GM21529 (cell line): ENCODE data around the gene CDK6.

ENCODE experiments used
- ATAC-seq: cut with Tn5 transposase; IDR thresholded peaks from one replicate; pipeline ENCODE4 v1.9.1; 2021; ENCODE audit not compliant: unreplicated experiment

The CDK6 gene

DNA sequence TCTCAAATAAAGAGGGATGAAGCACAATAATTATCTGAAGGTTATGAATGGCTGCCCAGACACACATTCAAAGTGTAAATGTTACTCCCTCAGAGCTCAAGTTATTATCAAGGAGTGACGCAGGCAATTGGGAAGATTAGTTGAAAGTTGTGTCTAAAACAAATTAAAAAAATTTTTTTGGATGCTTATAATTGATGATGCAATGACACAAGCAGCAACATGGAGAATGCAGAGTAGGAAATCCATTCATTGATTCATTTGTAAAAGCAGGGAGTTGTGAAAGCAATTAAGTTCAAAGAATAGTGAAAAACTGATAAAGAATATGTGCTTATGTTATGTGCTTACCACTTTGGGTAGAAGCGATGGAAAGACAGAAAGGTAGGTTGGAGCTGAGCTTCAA lies 120.4 kb downstream of the CDK6 start:
- ATAC-seq, result no peak

DNA sequence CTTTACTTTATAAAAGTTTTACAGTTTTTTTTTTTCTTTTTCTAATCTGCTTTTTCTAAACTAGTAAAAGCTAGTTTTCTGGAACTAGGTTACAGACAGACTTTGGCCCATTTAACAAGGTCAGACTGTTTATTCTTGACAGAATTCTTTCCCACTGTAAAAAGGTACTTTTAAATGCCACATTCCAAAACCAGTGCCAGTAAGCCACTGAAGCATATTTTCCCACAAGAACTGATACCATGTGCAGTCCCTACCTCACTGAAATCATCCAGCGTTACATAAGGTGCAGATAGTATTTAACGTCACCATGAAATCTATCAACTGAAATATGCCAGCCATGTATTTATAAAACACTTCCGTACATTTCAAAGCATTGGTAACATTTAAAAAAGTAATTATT lies 121.6 kb downstream of the CDK6 start:
- no peak for ATAC-seq

DNA sequence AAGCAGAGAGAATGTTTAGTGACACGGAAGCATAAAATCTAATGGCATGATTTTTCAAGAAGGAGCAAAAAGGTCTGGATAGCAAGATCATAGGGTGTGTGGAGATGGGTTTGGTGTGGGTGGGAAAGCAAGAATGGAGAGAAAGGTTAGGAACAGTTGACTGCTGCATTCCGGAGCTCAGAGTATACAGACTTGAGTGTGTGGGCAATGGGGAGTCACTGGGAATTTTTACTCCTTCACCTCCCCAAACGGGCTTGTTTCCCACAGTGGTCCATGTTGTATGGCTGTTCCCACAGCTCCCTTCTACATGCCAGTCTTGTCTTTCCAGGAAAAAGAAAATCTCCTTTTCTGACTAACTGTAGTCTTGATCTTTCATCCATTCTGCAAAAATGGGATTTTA lies 122.1 kb downstream of the CDK6 start:
- no peak for ATAC-seq

DNA sequence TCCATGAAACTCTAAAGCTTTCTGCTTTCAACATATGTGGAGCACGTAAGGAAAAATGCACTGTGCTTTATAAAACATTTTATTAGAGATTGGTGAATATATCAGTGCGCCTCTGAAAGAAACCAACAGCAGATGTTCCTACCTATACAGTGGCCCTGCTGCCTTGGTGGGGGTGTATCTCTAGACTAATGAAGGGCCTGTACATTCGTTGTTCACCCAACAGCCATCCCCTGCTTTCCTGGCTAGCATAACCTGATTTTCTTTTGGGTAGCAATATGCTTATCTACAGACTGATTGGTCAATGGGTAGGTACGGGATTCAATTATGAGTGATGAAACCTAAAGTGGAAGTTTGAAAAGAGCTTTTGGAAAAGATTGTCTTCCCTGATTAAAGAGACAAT lies 126.5 kb downstream of the CDK6 start:
- ATAC-seq, result no peak

DNA sequence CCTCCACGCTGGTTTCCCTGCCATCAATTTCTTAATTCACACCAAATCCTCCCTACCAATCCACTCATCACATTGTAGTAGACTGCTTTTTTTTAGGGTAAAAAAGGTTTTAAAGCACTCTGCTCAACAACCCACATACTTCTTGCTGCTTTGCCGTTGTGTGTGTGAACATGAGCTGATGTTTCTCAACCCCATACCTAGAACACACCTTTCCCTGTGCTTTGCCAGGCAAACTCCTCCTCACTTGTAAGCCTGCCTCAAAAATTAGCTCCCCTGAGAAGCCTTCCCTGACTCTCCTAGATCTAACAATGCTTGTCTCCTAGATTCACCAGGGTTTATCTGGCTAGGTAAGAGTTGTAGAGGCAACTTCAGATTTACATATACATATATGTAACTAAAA lies 127.2 kb downstream of the CDK6 start:
- ATAC-seq, result no peak

DNA sequence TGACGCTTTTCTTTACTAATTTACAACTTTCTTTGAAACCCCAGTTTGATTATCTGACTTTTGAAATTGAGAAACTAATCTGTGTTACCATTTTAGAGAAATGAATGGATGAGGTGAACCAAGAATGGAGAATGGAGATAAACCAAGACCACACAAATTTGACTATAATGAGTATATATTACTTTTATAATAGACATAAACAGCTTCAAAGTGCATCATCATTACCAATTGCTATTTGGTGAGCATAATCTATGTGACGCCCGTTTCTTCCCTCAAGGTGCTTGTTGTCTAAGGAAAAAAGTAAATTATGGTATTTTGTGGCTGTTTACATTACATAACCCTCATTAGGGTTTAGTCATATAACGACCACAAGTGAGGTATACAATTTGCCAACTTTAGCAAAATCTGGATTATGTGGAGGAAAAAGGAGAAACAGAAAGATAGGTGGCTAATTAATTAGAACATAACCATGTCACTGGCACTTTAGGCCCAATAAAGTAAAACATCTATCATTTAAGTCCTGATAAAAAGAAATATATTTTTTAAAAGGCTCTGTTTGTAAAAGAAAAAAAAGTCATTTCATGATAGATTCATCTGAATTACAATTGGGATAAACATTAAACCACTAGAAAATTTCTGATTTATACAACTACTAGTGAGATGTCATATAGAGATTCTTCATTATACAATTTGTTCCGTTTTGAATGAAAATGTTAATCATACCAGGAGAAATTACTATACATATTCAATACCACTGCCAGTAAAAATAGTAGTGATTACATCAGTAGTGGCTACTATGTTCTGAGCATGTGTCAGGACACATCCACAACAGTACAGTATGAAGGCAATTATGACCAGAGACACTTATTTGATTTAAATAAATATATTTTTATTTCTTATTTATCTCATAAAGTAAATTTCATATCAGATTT lies 128.0 kb downstream of the CDK6 start:
- peak; percentile 59 for ATAC-seq

DNA sequence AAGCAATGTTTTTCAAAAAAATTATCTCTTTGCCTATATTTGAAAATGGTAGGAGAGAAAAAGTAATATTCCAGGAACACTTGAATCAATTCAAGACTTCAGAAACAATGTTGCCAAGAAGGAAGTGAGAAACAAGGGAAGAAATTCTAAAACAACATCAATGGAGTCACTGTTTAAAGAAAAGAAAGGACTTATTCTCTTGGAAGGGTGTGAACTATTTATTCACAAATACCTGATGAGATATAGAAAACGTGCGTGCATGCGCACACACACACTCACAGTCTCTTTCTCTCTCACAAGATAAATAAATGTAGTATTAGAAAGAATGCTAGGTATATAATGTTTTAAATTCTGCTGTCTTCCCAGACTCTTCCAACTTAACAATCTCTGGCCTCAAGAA lies 128.9 kb downstream of the CDK6 start:
- ATAC-seq, result no peak

DNA sequence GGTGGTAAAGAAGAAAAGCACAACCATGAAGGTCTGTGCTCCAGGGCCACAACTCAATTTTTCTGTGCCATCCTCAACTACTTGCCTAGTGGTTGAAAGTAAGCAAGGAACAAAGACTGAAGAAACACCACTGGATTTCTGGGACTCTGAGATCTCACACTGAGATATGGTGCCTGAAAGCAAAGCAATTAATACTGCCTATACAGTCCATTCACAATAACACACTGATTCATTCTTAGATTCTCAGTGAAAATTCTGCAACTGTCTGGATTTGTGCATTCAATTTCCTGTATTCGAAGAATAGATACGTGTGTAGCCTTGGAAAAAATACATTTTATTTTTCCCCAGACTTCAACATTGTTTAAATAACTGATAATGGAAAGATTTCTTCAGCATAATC lies 129.8 kb downstream of the CDK6 start:
- ATAC-seq, result no peak

DNA sequence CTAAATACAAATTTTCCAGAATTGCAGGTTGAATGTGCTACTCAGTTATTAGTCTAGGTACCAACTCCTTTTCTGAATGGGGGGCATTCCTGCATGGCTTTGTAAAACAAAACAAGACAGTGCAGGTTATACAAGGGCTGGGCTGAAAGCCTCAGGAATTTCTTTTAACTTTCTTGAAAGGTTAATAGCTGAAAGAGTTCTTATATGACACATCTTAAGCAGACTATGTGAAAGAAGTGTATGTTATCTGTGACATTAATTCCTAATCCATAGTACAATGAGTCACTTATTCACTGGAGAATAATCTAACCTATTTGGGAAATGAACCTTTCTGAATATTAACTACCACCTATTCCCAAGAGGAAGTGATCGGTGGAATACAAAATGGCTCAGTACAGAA lies 130.5 kb downstream of the CDK6 start:
- ATAC-seq, result no peak

DNA sequence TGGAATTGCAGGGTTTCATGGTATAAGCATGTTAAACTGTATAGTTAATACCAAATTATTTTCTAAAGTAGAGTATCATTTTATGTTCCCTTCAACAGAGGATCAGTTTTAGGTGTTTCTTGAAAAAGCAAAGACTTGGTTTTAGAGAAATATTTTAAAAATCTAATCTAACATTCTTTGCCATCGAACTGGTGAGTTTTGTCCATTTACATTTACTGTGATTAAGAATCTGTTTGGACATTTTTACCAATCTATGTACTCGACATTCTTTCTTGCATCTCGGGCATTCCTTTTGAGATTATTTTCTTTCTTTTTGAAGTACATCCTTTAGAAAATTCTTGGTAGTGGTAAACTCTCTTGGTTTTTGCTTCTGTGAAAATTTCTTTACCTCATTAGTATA lies 131.5 kb downstream of the CDK6 start:
- ATAC-seq, result no peak

DNA sequence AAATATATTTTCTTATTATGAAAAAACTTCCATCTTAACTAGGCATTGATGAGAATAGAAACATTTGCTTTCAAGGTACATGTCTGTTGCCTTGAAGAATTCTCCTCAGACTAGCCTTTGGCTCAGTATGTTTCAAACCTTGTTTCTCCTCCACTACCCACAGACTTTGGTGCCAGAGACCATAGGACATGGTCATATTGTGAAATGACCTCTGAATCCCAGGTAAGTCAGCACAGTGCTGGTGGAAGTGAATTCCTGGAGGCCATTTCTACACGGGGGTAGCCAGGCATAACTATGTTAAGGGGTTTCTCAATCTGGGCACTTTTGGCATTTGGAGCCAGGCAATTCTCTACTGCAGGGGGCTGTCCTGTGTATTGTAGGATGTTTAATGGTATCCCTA lies 133.8 kb downstream of the CDK6 start:
- ATAC-seq, result no peak

DNA sequence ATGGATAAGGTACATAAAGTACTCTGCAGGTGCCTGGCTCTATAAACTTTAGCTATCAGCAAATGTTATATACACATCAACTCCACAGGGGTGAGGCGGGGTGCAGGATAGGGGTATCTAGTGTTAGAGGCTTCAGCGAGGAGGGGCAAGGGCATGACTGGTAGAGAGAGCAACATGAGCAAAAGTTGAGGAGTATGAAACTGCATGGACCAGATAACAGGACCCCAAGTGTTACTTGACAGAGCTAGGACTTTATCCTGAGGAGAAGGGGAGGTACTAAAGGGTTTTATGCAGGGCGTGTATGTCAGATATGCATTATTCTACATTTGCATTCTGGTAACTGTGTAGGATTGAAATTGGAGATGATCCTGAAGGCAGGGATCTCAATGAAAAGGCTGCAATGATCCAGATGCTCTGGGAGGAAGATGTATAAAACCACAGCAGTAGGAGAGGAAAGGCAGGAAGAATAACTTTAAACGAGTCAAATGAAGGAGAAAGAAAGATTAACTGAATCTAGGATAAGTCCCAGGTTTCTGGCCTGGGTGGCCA lies 136.3 kb downstream of the CDK6 start:
- no peak for ATAC-seq

DNA sequence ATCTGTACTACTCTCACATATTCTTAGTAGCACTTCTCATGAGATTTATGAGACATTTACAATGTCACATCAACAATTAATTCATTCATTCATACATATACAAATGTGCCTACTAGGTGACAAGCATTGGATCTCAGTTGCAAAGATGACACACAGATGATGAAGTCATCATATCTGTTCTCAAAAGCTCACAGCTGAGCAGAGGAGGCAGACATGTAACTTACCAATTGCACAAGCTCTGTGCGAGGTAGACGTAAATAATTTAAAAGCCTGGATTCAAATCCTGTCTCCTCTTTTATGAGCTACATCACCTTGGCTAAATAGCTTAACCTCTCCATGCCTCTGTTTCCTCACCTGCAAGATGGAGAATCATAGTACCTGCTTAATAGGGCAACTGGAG lies 136.8 kb downstream of the CDK6 start:
- no peak for ATAC-seq

DNA sequence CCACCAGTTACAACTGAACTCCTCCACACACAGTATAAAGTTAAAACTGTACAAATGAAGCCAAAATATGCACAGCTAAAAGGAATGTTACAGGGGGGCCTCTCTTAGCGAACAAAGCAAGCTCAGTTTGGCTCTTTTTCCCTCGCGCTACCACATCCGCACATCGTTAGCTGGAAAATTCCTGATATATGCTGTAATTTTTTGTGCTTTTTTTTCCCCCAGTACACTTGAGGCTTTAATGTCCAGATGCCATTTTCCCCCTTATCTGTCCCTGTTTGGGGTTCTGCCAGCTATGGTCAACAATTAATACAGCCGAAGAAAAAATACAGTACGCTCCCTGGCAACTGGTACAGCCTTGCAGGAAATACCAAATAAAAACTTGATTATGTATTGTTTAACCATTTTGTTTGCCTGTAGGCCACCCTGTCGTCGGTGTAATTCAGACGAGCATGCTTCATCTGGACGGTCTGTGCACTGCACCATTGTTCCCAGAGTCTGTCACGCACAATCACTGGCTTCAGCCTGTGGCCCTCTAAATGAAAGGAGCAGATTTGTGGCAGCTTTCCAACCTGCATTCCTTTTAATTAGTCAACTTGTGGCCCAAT lies 138.0 kb downstream of the CDK6 start:
- ATAC-seq, result no peak

DNA sequence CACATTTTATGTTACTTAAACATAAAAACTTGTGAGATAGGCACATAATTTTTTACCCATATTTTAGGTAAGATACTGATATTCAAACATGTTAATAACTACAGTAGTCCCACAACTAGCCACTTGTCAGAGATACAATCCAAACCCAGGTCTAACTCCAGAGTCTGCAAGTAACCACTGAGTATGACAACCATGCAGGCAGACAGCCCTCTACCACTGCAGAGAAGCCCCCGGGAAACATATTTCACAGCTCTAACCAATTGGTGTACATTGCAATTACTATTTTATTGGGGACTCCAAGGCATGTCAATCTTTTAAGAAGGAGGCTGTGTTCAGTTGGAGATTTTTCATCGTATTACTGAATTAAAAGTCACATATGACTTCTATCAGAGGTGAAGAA lies 139.0 kb downstream of the CDK6 start:
- ATAC-seq, result no peak

DNA sequence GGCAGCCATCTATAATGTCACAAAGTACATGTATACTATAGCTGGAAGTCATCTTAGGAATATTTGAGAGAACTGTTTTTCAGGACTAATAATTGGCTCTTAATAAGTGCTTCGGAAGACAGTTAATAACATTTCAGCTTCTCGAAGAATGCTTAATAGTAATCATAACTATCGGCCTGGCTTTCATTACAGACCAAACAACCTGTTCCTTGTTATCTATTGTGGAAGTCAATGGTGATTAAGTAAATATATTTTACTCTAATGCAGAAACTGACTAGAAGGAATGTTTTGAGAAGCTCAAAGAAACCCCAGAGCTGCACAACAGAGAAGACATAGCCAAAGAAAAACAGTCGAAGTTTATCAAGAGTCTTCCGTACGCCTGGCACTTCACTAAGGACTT lies 139.4 kb downstream of the CDK6 start:
- ATAC-seq, result no peak

DNA sequence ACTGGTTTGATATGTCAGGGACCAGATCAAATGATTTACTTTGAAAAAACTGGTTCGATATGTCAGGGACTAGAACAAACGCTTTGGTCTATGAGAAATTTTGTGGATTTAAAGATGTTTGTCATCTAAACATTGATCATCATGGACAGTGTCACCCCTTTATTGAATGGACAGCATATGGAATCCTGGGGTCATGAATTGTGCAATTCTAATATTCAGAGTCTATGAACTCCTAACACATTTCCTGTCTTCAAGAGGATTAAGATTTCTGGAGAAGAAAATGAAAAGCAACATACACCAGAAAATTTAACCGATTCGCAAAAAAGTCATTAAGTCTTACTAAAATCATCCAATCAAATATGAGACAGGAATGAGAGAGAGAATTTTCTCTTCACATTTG lies 139.8 kb downstream of the CDK6 start:
- no peak for ATAC-seq

DNA sequence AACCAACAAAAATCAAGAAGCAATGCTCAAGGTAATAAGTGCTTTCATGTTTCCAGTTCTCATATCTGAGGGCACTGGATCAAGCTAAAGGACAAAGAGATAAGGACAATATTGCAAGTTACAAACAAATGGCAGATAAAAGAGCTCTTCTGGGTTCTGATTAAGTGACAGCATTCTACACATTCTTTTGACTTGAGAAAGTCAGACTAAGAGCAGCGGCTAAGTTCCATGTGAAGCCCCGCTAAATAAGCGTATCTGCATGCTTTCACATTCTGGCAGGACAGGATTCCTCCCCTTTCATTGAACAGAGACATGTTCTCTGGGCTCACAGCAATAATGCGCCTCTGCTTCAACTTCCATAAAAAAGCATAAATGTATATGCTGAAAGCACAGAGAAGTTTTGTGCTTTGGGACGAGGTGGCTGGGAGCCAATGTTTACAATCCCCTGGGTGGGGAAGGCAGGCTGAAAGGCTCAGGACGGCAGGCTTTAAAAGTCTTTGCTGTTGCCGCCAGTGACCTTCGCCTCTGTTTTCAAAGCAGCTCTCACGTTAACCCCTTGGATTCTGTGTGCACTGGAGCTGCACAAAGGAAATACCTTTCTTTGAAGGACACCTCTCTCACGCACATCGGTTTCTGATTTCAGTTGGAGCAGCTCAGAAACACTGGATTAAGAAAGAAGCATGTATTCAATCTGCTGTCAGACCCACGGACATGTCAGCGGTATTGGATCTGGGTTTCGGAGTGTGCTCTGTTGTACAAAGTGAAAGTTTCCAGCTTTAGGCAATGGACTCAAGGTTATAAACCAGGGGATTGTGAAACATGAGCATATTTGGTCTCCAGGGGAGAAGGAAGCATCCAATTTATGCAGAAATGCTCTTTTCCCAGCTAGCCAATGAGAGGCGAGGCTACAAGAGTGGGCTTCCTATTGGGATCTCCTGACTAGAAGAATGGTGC lies 140.8 kb downstream of the CDK6 start:
- no peak for ATAC-seq

DNA sequence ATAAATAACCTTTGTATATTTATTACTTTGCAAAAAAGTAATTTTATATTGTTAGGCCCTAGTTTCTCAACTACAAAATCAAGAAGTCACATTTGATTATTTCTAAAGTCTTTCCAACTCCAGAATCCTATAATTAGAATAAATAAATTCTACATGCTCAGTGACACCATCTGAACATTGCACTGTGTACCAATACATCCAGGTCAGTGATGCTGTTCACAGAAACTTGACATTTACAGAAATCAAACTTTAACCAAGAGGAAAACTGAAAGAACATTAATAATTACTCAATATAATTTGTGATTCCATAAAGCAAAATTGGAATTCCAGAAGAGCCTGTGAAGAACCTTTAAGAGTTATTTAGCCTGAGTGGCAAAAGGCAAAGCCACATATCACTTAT lies 142.2 kb downstream of the CDK6 start:
- ATAC-seq, result no peak

DNA sequence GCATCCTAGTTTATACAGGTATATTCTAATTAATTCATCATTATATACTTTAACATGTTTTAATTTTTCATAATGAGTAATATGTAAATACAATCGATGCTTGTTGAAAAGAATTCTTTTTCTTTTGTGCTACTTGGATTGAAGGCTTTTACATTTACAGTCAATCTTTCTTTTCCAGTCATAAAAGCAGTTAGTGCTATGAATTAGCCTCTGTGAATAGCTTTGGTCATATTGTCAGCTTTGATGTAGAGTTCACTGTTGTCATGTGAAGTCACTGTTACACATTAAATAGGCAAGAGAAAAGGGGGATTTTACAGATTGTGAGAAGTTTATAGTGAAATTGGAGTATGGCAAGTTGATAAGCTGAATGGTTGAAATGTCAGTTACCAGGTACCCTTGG lies 142.9 kb downstream of the CDK6 start:
- ATAC-seq, result no peak

DNA sequence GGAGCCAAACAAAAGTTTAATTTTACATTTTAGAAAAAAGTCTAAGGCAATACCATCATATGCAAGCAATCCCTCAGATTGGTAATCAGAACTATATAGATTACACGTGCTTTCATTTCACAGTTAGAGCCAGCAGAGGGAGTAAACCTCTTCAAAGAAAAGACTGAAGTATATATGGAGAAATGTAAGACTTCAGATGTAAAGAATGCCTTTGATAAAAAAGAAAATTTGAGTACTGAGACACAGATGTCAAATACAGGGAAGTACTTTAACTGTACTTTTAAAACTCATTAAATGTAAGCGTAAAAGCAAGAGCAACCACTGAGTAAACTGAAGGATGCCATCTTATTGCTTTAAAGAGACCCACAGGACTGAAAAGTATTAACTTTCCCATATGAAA lies 144.8 kb downstream of the CDK6 start:
- ATAC-seq, result peak; percentile 90
